CD1c-positive myeloid dendritic cell (primary cell): Measurements from ENCODE around the gene NINJ1.

Experiments used
- DNase-seq: peaks from one replicate; pipeline ENCODE4 v3.0.0-alpha.2; 2016; ENCODE audit errors: extremely low spot score

NINJ1 gene

GRCh38 chr9:93132287-93132927 lies 1.6 kb downstream of the NINJ1 start:
- no peak for DNase-seq

DNA sequence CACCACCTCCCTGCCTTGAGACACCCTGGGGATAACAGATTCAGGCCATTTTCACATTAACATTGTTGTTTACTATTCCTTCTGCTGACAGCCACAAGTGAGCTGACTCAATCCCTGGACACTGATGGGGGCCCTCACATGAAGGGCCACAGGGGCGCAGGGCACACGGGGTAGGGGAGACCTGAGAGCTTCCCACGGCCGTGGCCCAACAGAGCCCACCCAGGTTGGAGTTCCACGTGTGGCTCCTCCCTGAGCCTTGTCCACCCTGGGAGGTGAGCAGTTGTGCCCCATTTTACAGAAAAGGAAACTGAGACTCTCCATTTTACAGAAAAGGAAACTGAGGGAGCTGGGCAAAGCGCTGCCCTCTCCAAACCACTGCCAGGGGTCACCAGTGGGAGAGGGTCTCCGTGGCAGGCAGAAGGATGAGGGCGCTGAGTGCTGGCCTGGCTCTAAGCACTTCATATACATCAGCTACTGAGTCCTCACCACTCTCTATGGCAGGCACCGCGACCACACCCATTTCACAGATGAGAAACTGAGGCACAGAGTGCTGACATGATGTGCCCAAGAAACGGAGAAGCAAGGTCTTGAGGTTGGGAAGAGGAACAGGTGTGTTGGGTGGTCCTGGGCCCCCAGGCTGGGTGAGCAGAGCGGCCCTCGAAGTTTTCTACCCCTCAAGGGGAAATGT lies 2.3 kb downstream of the NINJ1 start:
- DNase-seq: no peak

DNA sequence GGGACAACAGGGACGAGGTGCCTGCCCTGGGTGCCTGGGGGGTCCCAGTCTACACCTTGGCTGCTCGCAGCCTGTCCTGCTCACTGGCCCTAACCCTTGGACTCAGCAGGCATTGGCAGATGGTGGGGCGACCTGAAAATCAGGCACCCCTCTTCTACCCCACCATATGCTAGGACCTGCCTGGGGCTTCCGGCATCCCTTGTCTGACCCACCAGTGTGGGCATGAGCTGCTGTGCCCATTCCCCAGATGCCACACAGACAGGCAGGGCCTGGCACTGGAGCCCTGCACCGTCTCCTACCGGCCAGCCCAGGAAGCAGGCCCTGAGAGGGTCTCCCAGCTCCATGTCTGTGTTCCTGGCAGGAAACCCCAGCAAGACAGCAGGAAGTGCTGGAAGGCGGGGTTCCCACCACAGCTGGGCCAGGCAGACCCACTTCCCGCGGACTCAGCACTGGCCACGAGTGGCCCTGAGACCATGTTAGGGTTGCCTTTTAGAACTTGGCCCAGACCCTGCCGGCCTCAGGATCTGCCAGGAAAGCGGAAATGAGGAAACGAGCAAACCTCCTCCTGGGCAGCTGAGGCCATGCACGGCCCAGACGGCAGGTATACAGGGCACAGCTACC lies 3.1 kb downstream of the NINJ1 start:
- peak; percentile 58 for DNase-seq

- DNase-seq: no peak
Measured at GRCh38 chr9:93129691-93130500, 4.2 kb downstream of the NINJ1 start.

GRCh38 chr9:93129286-93129685 lies 4.8 kb downstream of the NINJ1 start:
- DNase-seq: no peak

DNA sequence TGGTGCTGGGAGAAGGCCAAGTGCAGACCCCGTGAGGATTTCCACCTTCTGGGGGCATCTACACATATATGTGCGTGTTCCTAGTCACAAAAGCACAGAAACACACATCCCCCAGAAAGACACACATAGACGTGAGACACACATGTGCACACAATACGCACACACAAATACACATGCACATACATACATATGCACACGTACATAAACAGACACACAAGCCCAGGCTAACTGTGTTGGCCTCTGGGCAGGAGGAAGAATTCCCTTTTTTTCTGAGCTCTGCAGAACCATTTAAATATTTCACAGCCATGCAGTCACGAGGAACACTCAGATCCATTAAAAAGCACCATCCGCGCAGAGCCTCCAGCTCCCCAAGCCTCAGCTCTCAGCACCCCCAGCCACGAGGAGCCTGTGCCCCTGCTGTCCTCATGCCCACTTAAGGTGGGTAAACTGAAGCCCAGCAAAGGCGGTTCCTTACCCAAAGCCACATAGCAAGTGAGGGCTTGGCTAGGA lies 5.3 kb downstream of the NINJ1 start:
- DNase-seq: no peak

DNA sequence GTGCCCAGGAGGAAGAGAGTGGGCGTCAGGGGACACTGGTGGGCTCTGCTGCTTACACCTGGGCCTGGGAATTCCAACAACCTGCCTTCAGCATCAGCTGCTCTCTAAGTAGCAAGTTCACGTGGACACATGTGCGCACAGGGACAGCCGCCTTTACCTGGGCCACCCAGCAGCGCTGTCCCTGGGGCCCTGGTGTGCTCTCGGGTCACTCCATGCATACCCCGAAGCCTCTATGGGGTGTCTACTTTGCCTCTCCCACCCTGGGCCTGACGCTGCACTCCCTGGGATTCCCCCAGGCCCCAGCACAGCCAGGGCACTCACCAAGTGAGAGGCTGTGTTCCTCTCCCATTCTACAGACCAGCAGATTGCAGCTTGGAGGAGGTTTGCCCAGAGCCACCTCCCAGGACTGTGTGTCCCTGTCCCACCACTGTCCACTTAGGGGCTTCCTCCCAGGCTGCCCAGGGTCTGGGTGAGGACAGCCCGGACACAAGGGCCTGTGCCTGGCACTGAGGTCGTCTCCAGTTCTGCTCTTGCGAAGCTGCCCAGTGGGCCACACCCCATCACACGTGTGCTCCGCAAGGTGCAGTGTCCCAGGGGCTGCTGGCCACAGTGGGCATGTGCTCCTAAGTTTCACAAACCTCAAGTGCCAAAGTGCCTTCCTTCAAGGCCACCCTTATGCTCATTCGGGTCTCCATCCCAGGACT lies 5.9 kb downstream of the NINJ1 start:
- no peak for DNase-seq

DNA sequence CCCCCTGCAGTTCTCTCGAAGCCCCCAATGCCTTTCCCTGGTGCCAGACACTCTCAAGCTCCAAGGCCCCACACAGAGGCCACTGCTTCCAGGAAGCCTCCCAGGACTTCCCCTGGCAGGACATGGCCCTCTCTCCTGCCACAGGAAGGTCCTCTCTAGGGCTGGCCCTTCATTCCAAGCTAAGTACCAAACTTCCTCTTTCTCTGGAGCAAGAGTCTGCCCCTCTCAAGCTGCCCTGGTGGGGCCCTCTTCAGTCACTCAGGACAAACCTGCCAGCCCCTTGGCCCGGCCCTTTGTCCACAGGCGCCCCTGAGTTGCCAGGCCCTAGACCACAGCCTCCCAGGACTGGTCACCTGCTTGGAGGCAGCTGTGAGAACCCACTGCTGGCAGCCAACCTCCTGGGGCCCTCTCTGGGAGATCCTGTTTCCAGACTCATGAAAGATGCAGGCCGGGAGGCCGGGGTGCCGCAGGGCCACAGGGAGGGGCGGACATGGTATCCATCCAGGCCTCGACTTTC lies 6.6 kb downstream of the NINJ1 start:
- peak; percentile 67 for DNase-seq

GRCh38 chr9:93126825-93127368 lies 7.2 kb downstream of the NINJ1 start:
- peak; percentile 22 for DNase-seq

DNA sequence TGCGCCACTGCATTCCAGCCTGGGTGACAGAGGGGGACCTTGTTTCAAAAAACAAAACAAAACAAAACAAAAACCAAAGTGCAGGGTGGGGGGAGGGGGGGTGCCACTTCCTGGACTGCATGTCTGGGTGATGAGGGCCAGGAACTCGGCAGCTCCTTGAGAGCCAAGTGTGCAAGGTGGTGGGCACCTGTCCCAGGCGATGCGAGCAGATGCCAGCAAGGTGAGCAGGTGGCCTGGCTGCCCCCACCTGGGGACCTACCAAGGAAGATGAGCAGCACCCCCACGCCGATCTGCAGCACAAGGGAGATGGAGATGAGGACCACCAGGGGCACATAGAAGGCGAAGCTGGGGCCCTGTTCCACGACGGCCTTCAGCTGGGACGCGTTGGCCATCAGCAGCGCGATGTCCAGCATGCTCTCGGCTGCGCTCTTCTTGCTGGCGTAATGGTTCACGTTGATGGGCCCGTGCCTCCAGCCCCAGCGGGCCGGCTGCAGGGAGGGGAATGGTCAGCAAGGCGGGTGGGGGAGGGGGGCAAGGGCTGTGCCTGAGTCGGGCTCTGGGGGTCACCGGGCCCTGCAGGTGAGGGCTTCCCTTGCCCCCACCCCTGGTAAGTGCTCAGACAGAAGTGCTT lies 7.8 kb downstream of the NINJ1 start:
- no peak for DNase-seq

- DNase-seq: no peak
Measured at GRCh38 chr9:93125331-93125894, 8.6 kb downstream of the NINJ1 start.

GRCh38 chr9:93124793-93125192 lies 9.3 kb downstream of the NINJ1 start:
- DNase-seq: no peak

DNA sequence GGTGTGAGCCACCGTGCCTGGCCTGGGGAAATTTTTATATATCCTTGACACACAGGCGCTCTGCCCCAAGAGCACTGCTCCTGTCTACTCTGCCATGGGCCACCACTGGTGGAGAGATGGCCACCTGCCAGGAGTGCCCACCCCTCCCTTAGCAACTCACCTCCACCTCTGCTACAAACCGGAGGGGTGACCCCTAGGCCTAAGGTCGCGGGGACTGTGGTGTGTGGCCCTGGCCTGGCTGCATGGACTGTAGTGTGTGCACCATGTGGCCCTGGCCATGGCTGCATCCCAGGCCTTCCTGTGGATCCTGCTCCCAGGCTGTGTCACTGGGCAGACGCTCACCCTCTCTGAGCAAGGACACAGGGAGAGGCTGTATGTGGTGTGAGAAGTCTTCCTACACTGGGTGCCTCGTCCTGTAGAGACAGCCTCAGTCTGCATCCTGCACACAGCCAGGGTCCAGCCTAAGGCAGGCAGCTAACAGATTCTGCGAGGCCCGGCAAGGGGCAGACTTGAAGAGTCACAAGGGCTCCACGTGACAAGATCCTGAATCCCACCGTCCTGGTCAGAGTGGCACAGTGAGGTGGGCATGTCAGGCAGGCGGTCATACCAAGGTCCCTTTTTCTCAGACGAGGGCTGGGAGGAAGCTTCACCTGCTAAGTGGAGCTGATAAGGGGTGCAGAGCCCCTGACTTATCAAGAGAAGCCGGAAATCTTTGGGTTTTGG lies 10.3 kb downstream of the NINJ1 start:
- DNase-seq: no peak

DNA sequence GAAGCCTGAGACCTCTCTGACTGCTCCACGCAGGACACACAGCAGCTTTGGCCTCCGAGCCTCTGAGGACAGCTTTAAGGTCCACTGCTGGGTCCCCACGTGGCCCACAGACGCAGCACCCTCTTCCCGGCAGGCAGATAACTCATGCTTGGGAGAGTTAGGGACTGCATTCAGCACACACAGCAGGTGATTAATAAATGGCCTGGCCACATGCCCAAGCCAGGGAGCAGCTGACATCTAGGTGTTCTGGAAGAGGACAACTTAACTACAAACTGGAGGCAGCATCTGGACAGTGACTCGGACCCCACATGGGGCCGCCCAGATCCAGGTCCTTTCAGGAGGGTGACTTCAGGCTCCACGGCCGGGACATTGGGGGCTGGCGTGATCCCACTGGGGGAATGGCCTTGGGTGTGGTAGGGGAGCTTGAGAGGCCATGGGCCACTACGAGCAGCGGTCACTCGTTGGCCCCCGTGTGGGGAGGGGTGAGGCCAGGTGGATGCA lies 11.3 kb downstream of the NINJ1 start:
- DNase-seq: no peak

- no peak for DNase-seq
Measured at GRCh38 chr9:93121316-93122241, 12.5 kb downstream of the NINJ1 start.

GRCh38 chr9:93120846-93121315 lies 13.2 kb downstream of the NINJ1 start:
- no peak for DNase-seq

DNA sequence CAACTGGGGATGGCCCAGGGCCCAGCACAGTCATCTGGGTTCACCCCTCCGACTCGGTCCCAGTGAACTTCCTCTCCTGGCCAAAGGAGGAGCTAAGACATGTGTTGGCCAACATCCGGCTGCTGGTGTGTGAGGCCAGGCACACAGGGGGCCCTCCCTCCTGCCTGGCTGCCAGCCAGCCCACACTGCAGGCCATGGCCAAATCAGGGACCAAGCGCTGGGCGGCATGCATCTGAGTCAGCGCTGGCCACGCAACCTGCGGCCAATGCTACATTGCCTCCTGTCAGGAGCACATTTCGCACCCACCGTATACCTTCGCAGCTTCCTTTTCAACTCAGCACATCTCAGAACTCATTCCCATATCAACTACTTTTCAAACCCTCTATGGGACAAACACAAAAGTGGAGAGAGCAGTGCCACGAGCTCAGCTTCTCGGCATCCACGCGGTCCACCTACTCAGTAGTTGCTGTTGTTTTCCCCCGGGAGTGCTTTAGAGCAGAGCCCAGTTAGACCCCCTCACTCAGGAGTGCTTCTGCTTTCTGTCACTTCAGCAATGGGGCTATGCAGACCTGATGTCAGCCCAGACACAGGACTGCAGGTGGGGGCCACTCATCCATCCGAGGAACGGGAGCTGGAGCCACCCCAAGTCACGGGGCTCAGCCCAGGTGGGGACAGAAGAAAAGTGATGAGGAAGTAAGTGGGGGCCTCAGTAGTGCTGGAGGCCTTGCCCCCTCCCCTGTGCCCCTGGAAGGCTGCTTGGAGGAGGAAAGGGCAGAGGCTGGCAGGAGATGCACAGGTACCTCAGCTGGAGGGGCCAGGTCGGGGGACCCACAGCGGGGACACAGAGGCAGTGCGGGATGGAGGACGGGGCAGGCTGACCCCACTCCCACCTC lies 13.9 kb downstream of the NINJ1 start:
- DNase-seq: peak; percentile 97
